CD14-positive monocyte (primary cell): ENCODE results near the gene LACRT. TPM values are rescaled to one million over a fixed set of nuclear protein-coding genes. Genes with fewer than 3 reads are reported as not detected.
A peak's percentile ranks its signal among the peaks of the same experiment; 100 is the strongest.

ENCODE experiments used
- DNase-seq, 3 donors: peaks; one replicate each; pipeline ENCODE4 v3.0.0-alpha.2; 2011 to 2022
- H2AFZ ChIP-seq: 2 replicates; pipeline ENCODE4 v1.6.0; 2012; ENCODE audit warnings: mild to moderate bottlenecking, low read depth, low read length, inconsistent platforms; ENCODE audit not compliant: insufficient read depth, poor library complexity, severe bottlenecking
- H3K27ac ChIP-seq, 2 donors: 1 replicate in 1 of 2; 2 replicates in 1 of 2; pipeline ENCODE4 v1.5.1; 2012 to 2013; ENCODE audit warnings: low read length in 2 of 2, control low read depth in 1 of 2, inconsistent platforms in 1 of 2, low read depth in 1 of 2, mild to moderate bottlenecking in 1 of 2
- H3K27me3 ChIP-seq, 2 donors: one replicate each; pipeline versions ENCODE4 v1.6.0 to v1.6.1; 2011 to 2013; ENCODE audit warnings: low read length in 2 of 2; ENCODE audit not compliant: control insufficient read depth in 2 of 2, insufficient read depth in 2 of 2
- H3K36me3 ChIP-seq, 2 donors: replicated peaks in 1 of 2; 1 replicate in 1 of 2; 2 replicates in 1 of 2; pipeline versions ENCODE4 v1.5.1 to v1.6.1; 2012 to 2013; ENCODE audit warnings: low read length in 2 of 2, control low read depth in 1 of 2, inconsistent platforms in 1 of 2, mild to moderate bottlenecking in 1 of 2; ENCODE audit not compliant: insufficient read depth in 2 of 2, control insufficient read depth in 1 of 2
- H3K4me1 ChIP-seq, 2 donors: 1 replicate in 1 of 2; 2 replicates in 1 of 2; pipeline versions ENCODE4 v1.5.1 to v1.6.1; 2012 to 2013; ENCODE audit warnings: low read length in 2 of 2, control low read depth in 1 of 2, inconsistent platforms in 1 of 2, mild to moderate bottlenecking in 1 of 2, moderate library complexity in 1 of 2; ENCODE audit not compliant: insufficient read depth in 2 of 2, control insufficient read depth in 1 of 2
- H3K4me2 ChIP-seq: replicated peaks from 2 replicates; pipeline ENCODE3; 2012; ENCODE audit warnings: low read length, moderate library complexity, mild to moderate bottlenecking; ENCODE audit not compliant: poor library complexity, severe bottlenecking; ENCODE audit errors: extremely low read depth
- H3K4me3 ChIP-seq, 3 experiments: fragments of 200-600 bp in 1 of 3; sonication (generic) in 1 of 3; replicated peaks in 1 of 3; 1 replicate in 2 of 3; 2 replicates in 1 of 3; pipeline ENCODE4 v1.5.1; 2011 to 2013; ENCODE audit warnings: low read length in 3 of 3, mild to moderate bottlenecking in 3 of 3, control low read depth in 2 of 3, low read depth in 2 of 3, inconsistent platforms in 1 of 3, moderate library complexity in 1 of 3
- H3K79me2 ChIP-seq: 2 replicates; pipeline ENCODE4 v1.6.0; 2012; ENCODE audit warnings: mild to moderate bottlenecking, control low read depth, inconsistent platforms, low read length, moderate library complexity; ENCODE audit not compliant: insufficient read depth
- H3K9ac ChIP-seq: 2 replicates; pipeline ENCODE4 v1.6.0; 2017; ENCODE audit warnings: low read length, mild to moderate bottlenecking; ENCODE audit not compliant: insufficient read depth, poor library complexity, severe bottlenecking
- H3K9me3 ChIP-seq, 2 donors: replicated peaks in 1 of 2; 1 replicate in 1 of 2; 2 replicates in 1 of 2; pipeline versions ENCODE4 v1.5.1 to v1.6.1; 2012 to 2013; ENCODE audit warnings: low read length in 2 of 2, control low read depth in 1 of 2; ENCODE audit not compliant: control insufficient read depth in 1 of 2, insufficient read depth in 1 of 2
- H4K20me1 ChIP-seq: 2 replicates; pipeline ENCODE4 v1.6.0; 2012; ENCODE audit warnings: mild to moderate bottlenecking, low read length, control low read depth, moderate library complexity; ENCODE audit not compliant: insufficient read depth
- H3K27ac Mint-ChIP-seq, 7 donors: one replicate each; pipeline ENCODE4 v1.8.0; 2020; ENCODE audit warnings: mild to moderate bottlenecking in 7 of 7, mixed read lengths in 7 of 7, moderate library complexity in 6 of 7, inconsistent platforms in 2 of 7
- H3K27me3 Mint-ChIP-seq, 3 donors: one replicate each; pipeline ENCODE4 v1.8.0; 2021 to 2022; ENCODE audit warnings: low read depth in 3 of 3, mild to moderate bottlenecking in 3 of 3, mixed read lengths in 3 of 3, moderate library complexity in 3 of 3, inconsistent platforms in 1 of 3
- H3K36me3 Mint-ChIP-seq, 2 donors: one replicate each; pipeline ENCODE4 v1.8.0; 2020; ENCODE audit warnings: mixed read lengths in 2 of 2, inconsistent platforms in 1 of 2, mild to moderate bottlenecking in 1 of 2
- H3K4me1 Mint-ChIP-seq: one replicate; pipeline ENCODE4 v1.8.0; 2020; ENCODE audit warnings: mild to moderate bottlenecking, mixed read lengths
- H3K4me3 Mint-ChIP-seq, 2 donors: one replicate each; pipeline ENCODE4 v1.8.0; 2020; ENCODE audit warnings: mild to moderate bottlenecking in 2 of 2, mixed read lengths in 2 of 2, moderate library complexity in 1 of 2
- H3K9me3 Mint-ChIP-seq, 7 donors: one replicate each; pipeline ENCODE4 v1.8.0; 2020 to 2022; ENCODE audit warnings: mixed read lengths in 7 of 7, mild to moderate bottlenecking in 6 of 7, moderate library complexity in 6 of 7, inconsistent platforms in 2 of 7
- CTCF ChIP-seq: fragments of 200-600 bp; IDR thresholded peaks from one replicate; pipeline ENCODE4 v1.8.0; 2022; ENCODE audit warnings: antibody characterized with exemption, mild to moderate bottlenecking
- WGBS: methylation state at CpG from one replicate; pipeline ENCODE4 v1.1.5; 2013; ENCODE audit warnings: missing lambda C conversion rate; ENCODE audit not compliant: insufficient coverage; 5-methylcytosine and 5-hydroxymethylcytosine counted together
- intact Hi-C, 2 donors: fragments of 100-400 bp; cut with micrococcal nuclease; formaldehyde crosslinking; loops; one replicate each; pipeline versions ENCODE4 v1.15.0 to v1.15.1; 2023
- polyA plus RNA-seq, 3 donors: library from polyadenylated mRNA; depleted of rRNA in 1 of 3; unstranded in 2 of 3; stranded (reverse) in 1 of 3; fragments of 300-500 nt in 2 of 3; fragments of >200 nt in 1 of 3; fragmentation: Illumina TruSeq in 2 of 3; gene quantifications; 1 replicate in 2 of 3; 2 replicates in 1 of 3; pipeline ENCODE4 v1.2.3, GENCODE V29; 2012 to 2021

The LACRT gene
- polyA plus RNA-seq, 3 donors, result not detected

- no peak overlapping the region for H3K4me3 ChIP-seq
- no peaks in the 10 kb centered on the region for H3K36me3 ChIP-seq
- H4K20me1 ChIP-seq, result no peaks in the 10 kb centered on the region
- intact Hi-C loops, result no loop called here
- no peak overlapping the region for H3K9ac ChIP-seq
- DNase-seq, result no peak
- H3K27ac Mint-ChIP-seq, result peak overlapping the region in 1 of 7 donors; percentile 9
- H3K27me3 Mint-ChIP-seq, result peaks cover 3 to 10% (median 4%) of the 10 kb centered on the region in 3 donors
- H3K4me1 Mint-ChIP-seq, result peaks cover 4% of the 10 kb centered on the region
- no peak overlapping the region for H2AFZ ChIP-seq
- H3K79me2 ChIP-seq, result no peaks in the 10 kb centered on the region
- H3K36me3 Mint-ChIP-seq, result no peaks in the 10 kb centered on the region
- H3K27ac ChIP-seq, result no peak overlapping the region
- H3K4me1 ChIP-seq, result no peaks in the 10 kb centered on the region
- no peaks in the 10 kb centered on the region for H3K27me3 ChIP-seq
- WGBS, result 82% methylated on average over 8 of the region's 8 CpGs
- H3K4me2 ChIP-seq, result no peak overlapping the region
- peaks cover 7 to 13% of the 10 kb centered on the region in 2 donors for H3K9me3 ChIP-seq
- H3K9me3 Mint-ChIP-seq, result peaks cover 3 to 21% (median 14%) of the 10 kb centered on the region in 7 donors
- no peak for TF ChIP-seq CTCF
- peak overlapping the region in 1 of 2 donors; percentile 11 for H3K4me3 Mint-ChIP-seq
Observed at GRCh38 chr12:54631988-54632728, 2.5 kb downstream of the LACRT start.

- H3K27ac Mint-ChIP-seq, result no peak overlapping the region
- H3K9me3 Mint-ChIP-seq, result peaks cover 8 to 27% (median 18%) of the 10 kb centered on the region in 7 donors
- peaks cover 0 to 2% of the 10 kb centered on the region in 2 donors for H3K36me3 Mint-ChIP-seq
- Histone ChIP-seq H3K9ac (no peak overlapping the region), H3K4me3 (no peak overlapping the region), H3K36me3 (no peaks in the 10 kb centered on the region), H3K27ac (no peak overlapping the region), H4K20me1 (no peaks in the 10 kb centered on the region), H3K27me3 (no peaks in the 10 kb centered on the region), H3K9me3 (peaks cover 7 to 13% of the 10 kb centered on the region in 2 donors), H2AFZ (no peak overlapping the region), H3K4me1 (no peaks in the 10 kb centered on the region), H3K4me2 (no peak overlapping the region), H3K79me2 (no peaks in the 10 kb centered on the region)
- WGBS, result no CpG with 5 or more reads among the region's 5 CpGs
- H3K27me3 Mint-ChIP-seq, result peaks cover 3 to 10% (median 4%) of the 10 kb centered on the region in 3 donors
- H3K4me1 Mint-ChIP-seq, result peaks cover 4% of the 10 kb centered on the region
- H3K4me3 Mint-ChIP-seq, result no peak overlapping the region
- intact Hi-C loops, result no loop called here
- no peak for DNase-seq
- no peak for TF ChIP-seq CTCF
Observed at GRCh38 chr12:54631551-54631950, 3.1 kb downstream of the LACRT start.
